IMR-90 (cell line): ENCODE data around the gene KIF1B. TPM values are rescaled to one million over a fixed set of nuclear protein-coding genes. Genes with fewer than 3 reads are reported as not detected.
A peak's percentile ranks its signal among the peaks of the same experiment; 100 is the strongest.
"Not testable (repeated sequence)": the region's sequence is repeated elsewhere in the genome, so short reads cannot be mapped to it uniquely, and the experiment has no call there.

Source experiments
- ATAC-seq: fragments of 200-7000 bp; cut with Tn5 transposase; 2 replicates; pipeline ENCODE4 v1.9.1; 2020; ENCODE audit warnings: low read depth, mild to moderate bottlenecking, moderate library complexity
- BruUV-seq: library from RNA; stranded (reverse); fragments of 400-500 nt; replicated peaks from 2 replicates; lab custom pipeline; 2021; lab: Mats Ljungman, UMichigan
- CTCF ChIA-PET: fragments of 300-600 bp; formaldehyde crosslinking; extraction: SDS; loops from one replicate; lab custom pipeline; 2021; ENCODE audit warnings: antibody characterized with exemption; lab: Yijun Ruan, JAX
- POLR2A ChIA-PET: fragments of 300-600 bp; sonication (Branson Sonifier 250); formaldehyde crosslinking; loops from one replicate; lab custom pipeline; 2022; ENCODE audit warnings: antibody characterized with exemption; ENCODE audit not compliant: unreplicated experiment; lab: Charles Lee
- DNase-seq: peaks from one replicate; pipeline ENCODE4 v3.0.0; 2013
- H2AFZ ChIP-seq: replicated peaks from 2 replicates; pipeline ENCODE3; 2013; ENCODE audit warnings: low read length, mild to moderate bottlenecking; ENCODE audit not compliant: poor library complexity
- H2AK5ac ChIP-seq: 2 replicates; pipeline ENCODE4 v1.6.1; 2013; ENCODE audit warnings: low read depth, low read length, inconsistent platforms
- H2AK9ac ChIP-seq: replicated peaks from 2 replicates; pipeline ENCODE3; 2013; ENCODE audit warnings: mild to moderate bottlenecking, low read depth, low read length, moderate library complexity; ENCODE audit not compliant: poor library complexity
- H2BK120ac ChIP-seq: 2 replicates; pipeline ENCODE4 v1.6.1; 2013; ENCODE audit warnings: low read depth, low read length, inconsistent platforms
- H2BK15ac ChIP-seq: 3 replicates; pipeline ENCODE4 v1.6.1; 2013; ENCODE audit warnings: low read depth, low read length, inconsistent platforms
- H2BK20ac ChIP-seq: 2 replicates; pipeline ENCODE4 v1.6.1; 2013; ENCODE audit warnings: low read depth, mild to moderate bottlenecking, inconsistent platforms, low read length, moderate library complexity
- H2BK5ac ChIP-seq: 2 replicates; pipeline ENCODE4 v1.6.1; 2013; ENCODE audit warnings: mild to moderate bottlenecking, low read depth, low read length, inconsistent platforms; ENCODE audit not compliant: poor library complexity, severe bottlenecking
- H3K14ac ChIP-seq: replicated peaks from 2 replicates; pipeline ENCODE4 v1.6.1; 2013; ENCODE audit warnings: low read depth, low read length, inconsistent platforms
- H3K18ac ChIP-seq: 2 replicates; pipeline ENCODE4 v1.6.1; 2013; ENCODE audit warnings: low read depth, low read length, control low read depth
- H3K23ac ChIP-seq: 2 replicates; pipeline ENCODE4 v1.6.1; 2013; ENCODE audit warnings: low read depth, low read length, inconsistent platforms
- H3K27ac ChIP-seq: 2 replicates; pipeline ENCODE4 v1.5.1; 2013; ENCODE audit warnings: mild to moderate bottlenecking, control low read depth, low read length; ENCODE audit not compliant: insufficient read depth
- H3K27me3 ChIP-seq: 2 replicates; pipeline ENCODE4 v1.6.1; 2013; ENCODE audit warnings: low read length; ENCODE audit not compliant: control insufficient read depth, insufficient read depth
- H3K36me3 ChIP-seq: 2 replicates; pipeline ENCODE4 v1.6.1; 2013; ENCODE audit warnings: low read length, mixed read lengths; ENCODE audit not compliant: control insufficient read depth, insufficient read depth
- H3K4ac ChIP-seq: 2 replicates; pipeline ENCODE4 v1.6.1; 2013; ENCODE audit warnings: low read depth, low read length, inconsistent platforms
- H3K4me1 ChIP-seq: 2 replicates; pipeline ENCODE4 v1.6.1; 2013; ENCODE audit warnings: low read length, mixed read lengths; ENCODE audit not compliant: control insufficient read depth, insufficient read depth
- H3K4me2 ChIP-seq: 2 replicates; pipeline ENCODE4 v1.6.1; 2013; ENCODE audit warnings: low read depth, mild to moderate bottlenecking, control low read depth, low read length, moderate library complexity
- H3K4me3 ChIP-seq: 2 replicates; pipeline ENCODE4 v1.5.1; 2013; ENCODE audit warnings: low read depth, mild to moderate bottlenecking, control low read depth, low read length, moderate library complexity; ENCODE audit not compliant: insufficient read depth
- H3K56ac ChIP-seq: 2 replicates; pipeline ENCODE4 v1.6.1; 2013; ENCODE audit warnings: low read length, inconsistent platforms; ENCODE audit not compliant: insufficient read depth; ENCODE audit errors: extremely low read depth
- H3K79me1 ChIP-seq, 2 experiments: 2 replicates each; pipeline ENCODE4 v1.6.1; 2013; ENCODE audit warnings: low read length in 2 of 2, inconsistent platforms in 1 of 2, low read depth in 1 of 2
- H3K9ac ChIP-seq: 2 replicates; pipeline ENCODE4 v1.6.1; 2013; ENCODE audit warnings: low read depth, low read length, control low read depth
- H3K9me1 ChIP-seq: 2 replicates; pipeline ENCODE4 v1.6.1; 2013; ENCODE audit warnings: low read length, inconsistent platforms; ENCODE audit not compliant: insufficient read depth
- H3K9me3 ChIP-seq: 2 replicates; pipeline ENCODE4 v1.6.1; 2013; ENCODE audit warnings: low read length; ENCODE audit not compliant: control insufficient read depth, insufficient read depth
- H4K20me1 ChIP-seq: 2 replicates; pipeline ENCODE4 v1.6.1; 2013; ENCODE audit warnings: low read length, inconsistent platforms; ENCODE audit not compliant: insufficient read depth
- H4K5ac ChIP-seq: 2 replicates; pipeline ENCODE4 v1.6.1; 2013; ENCODE audit warnings: mild to moderate bottlenecking, low read depth, low read length, control low read depth
- H4K8ac ChIP-seq, 2 experiments: 2 replicates each; pipeline ENCODE4 v1.6.1; 2013; ENCODE audit warnings: low read depth in 2 of 2, low read length in 2 of 2, control low read depth in 1 of 2, inconsistent platforms in 1 of 2
- H4K91ac ChIP-seq: 2 replicates; pipeline ENCODE4 v1.6.1; 2013; ENCODE audit warnings: low read depth, low read length, inconsistent platforms; ENCODE audit not compliant: insufficient read depth
- CEBPB ChIP-seq: IDR thresholded peaks from 2 replicates; pipeline ENCODE4 v1.6.1; 2012; ENCODE audit warnings: low read depth, low read length, improper control_type of control experiment
- MAFK ChIP-seq: IDR thresholded peaks from 2 replicates; pipeline ENCODE4 v1.6.1; 2012; ENCODE audit warnings: low read depth, low read length, improper control_type of control experiment
- WGBS, 2 experiments: methylation state at CpG; one replicate each; pipeline versions ENCODE4 v1.1.5 to v1.1.7; 2013; ENCODE audit warnings: missing lambda C conversion rate in 2 of 2; ENCODE audit not compliant: insufficient read length in 1 of 2; ENCODE audit errors: extremely low coverage in 2 of 2; 5-methylcytosine and 5-hydroxymethylcytosine counted together
- dilution Hi-C: fragments of 300-500 bp; cut with HindIII; formaldehyde crosslinking; loops from one replicate; pipeline ENCODE4 v1.14.3; 2018; ENCODE audit warnings: low sequenced_read_pairs; ENCODE audit not compliant: unreplicated experiment
- in situ Hi-C: fragments of 300-500 bp; cut with MboI; formaldehyde crosslinking; loops from 3 replicates; pipeline ENCODE4 v1.14.3; 2019; ENCODE audit warnings: low sequenced_read_pairs, inconsistent platforms, mixed read lengths
- intact Hi-C: fragments of 100-400 bp; cut with micrococcal nuclease; formaldehyde crosslinking; loops from 2 replicates; pipeline ENCODE4 v1.10.0; 2022
- polyA plus RNA-seq, 3 experiments: library from polyadenylated mRNA; depleted of rRNA; stranded (reverse); fragments of >200 nt; gene quantifications; 2 replicates each; pipeline ENCODE4 v1.2.3, GENCODE V29; 2012; ENCODE audit warnings: low replicate concordance in 1 of 3
- total RNA-seq: library from RNA; depleted of rRNA; stranded (reverse); fragments of >200 nt; gene quantifications from 2 replicates; pipeline ENCODE4 v1.2.3, GENCODE V29; 2012

KIF1B gene
- total and polyA plus RNA-seq, 2 of the 4 experiments (the other 2 are of a cell fraction) = 13.0 to 21.1 TPM

DNA sequence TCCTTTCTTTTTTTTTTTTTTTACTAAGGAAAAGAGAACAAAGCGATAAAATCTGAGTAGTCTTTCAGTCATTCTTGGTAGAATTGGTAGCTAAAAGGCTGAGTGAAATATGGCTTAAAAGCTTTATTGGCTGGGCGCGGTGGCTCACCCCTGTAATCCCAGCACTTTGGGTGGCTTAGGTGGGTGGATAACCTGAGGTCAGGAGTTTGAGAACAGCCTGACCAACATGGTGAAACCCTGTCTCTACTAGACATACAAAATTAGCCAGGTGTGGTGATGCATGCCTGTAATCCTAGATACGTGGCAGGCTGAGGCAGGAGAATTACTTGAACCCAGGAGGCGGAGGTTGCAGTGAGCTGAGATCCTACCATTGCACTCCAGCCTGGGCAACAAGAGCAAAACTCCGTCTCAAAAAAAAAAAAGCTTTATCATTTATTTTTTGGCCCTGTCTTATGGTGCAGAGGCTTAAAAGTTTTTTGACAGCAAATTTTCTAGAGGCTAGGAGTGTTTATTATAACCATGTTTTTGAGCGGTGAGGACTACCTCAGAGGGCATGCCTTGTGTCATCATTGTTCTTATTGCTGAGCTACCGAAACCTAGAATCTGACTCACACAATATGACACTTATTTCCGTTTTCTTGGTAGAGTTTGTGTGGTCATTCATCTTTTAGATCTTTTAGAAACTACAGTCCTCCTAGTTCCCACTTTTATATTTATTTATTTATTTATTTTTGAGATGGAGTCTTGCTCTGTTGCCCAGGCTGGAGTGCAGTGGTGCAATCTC, 41.1 kb downstream of the KIF1B start:
- dilution Hi-C loops, H2AK5ac ChIP-seq, H3K4me1 ChIP-seq, H3K4me3 ChIP-seq, H2BK15ac ChIP-seq, H4K8ac ChIP-seq, H3K4me2 ChIP-seq, ATAC-seq, H3K9me3 ChIP-seq, H3K27ac ChIP-seq, H2AK9ac ChIP-seq, H2BK5ac ChIP-seq, BruUV-seq, H3K4ac ChIP-seq, H2BK20ac ChIP-seq, H2BK120ac ChIP-seq, H3K9ac ChIP-seq, H4K5ac ChIP-seq, H3K14ac ChIP-seq, H3K27me3 ChIP-seq, in situ Hi-C loops, H4K91ac ChIP-seq, H3K18ac ChIP-seq, H2AFZ ChIP-seq, H3K36me3 ChIP-seq, H3K56ac ChIP-seq, H3K23ac ChIP-seq: not testable (repeated sequence)
- Histone ChIP-seq H4K20me1 (peaks cover 75% of the 10 kb centered on the region), H3K9me1 (peaks cover 16% of the 10 kb centered on the region), H3K79me1 (peaks cover 37 to 86% of the 10 kb centered on the region in 2 experiments)
- no CpG with 5 or more reads among the region's 9 CpGs for WGBS, 2 experiments
- POLR2A ChIA-PET = interaction anchor here (0.6 kb wide), 2 partner anchors 13 to 179 kb away, joined by 3 read pairs; no protein-coding TSS in a partner anchor
- TF ChIP-seq CEBPB (peak; percentile 24; the same call in 1 of the 2 replicates), MAFK (peak; percentile 57; the same call in 1 of the 2 replicates)
- CTCF ChIA-PET = interaction anchor here (0.6 to 1.9 kb wide), 3 partner anchors 37 to 583 kb away, joined by 3 to 12 read pairs (median 5); partner anchors contain the start of gene KIF1B
- intact Hi-C loops = loop anchor here (2.0 kb wide), 1 partner anchor 41 kb away; the partner anchor contains the start of gene KIF1B
- peak; percentile 65 for DNase-seq
